ENCODE results near the gene HOXD1.

HOXD1 gene

GRCh38 chr2:176187200-176187898 lies 1.1 kb upstream of the HOXD1 start:
- DNase-seq, result no peak

DNA sequence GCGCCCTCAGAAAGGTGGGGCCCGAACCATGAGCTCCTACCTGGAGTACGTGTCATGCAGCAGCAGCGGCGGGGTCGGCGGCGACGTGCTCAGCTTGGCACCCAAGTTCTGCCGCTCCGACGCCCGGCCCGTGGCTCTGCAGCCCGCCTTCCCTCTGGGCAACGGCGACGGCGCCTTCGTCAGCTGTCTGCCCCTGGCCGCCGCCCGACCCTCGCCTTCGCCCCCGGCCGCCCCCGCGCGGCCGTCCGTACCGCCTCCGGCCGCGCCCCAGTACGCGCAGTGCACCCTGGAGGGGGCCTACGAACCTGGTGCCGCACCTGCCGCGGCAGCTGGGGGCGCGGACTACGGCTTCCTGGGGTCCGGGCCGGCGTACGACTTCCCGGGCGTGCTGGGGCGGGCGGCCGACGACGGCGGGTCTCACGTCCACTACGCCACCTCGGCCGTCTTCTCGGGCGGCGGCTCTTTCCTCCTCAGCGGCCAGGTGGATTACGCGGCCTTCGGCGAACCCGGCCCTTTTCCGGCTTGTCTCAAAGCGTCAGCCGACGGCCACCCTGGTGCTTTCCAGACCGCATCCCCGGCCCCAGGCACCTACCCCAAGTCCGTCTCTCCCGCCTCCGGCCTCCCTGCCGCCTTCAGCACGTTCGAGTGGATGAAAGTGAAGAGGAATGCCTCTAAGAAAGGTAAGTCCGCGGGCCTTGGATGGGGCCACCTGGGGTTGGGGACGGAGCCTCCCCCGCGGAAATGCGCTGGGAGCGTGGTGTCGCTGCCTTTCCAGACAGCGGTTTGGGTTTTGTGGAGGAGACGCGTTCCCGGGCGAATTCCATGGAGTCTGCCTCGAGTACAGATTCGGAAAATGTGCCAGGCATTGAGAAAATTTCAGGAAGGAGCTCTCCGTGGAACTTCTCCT lies 559 bp downstream of the HOXD1 start:
- no peak for DNase-seq

- DNase-seq, result no peak
Observed at GRCh38 chr2:176189681-176190641, 1.5 kb downstream of the HOXD1 start.

DNA sequence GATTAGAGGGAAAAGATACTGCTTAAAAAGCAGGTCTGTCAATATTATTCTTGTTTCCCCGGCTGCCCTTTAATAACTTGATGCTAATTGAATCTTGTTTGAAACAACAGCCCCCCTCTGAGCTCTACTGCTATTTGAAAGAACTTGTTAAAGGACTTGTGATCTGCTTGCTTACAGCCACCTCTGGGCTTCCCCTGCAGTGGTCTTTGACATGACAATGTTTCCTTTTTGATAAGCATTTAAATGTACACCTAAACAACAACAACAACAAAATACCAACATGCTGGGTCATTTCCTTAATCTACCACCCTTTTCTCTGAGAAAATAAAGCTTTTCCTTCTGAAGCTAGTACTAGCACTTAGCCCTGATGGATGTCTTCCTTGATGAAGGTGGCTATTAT lies 3.9 kb downstream of the HOXD1 start:
- no peak for DNase-seq

DNA sequence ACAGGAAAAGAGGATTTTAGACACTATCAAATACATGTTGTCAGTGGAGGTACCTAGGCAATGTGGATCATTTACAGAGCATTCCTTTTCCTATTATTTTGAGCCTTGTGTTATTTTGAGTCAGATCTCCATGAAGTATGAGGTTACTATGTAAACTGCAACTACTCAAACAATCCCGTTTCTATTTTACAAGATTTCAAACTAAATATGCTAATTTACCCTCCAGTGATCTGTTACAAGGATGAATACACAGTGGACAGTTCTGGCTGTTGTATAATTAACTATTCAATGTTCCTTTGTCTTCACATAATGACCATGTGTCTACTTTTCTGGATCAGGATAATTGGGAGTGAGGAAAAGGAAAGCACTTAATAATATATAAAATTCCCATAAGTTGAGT lies 4.6 kb downstream of the HOXD1 start:
- no peak for DNase-seq

- DNase-seq, result no peak
Observed at GRCh38 chr2:176199902-176200301, 11.4 kb downstream of the HOXD1 start.

GRCh38 chr2:176200971-176201370 lies 12.5 kb downstream of the HOXD1 start:
- DNase-seq, result no peak

GRCh38 chr2:176202491-176202890 lies 14.0 kb downstream of the HOXD1 start:
- no peak for DNase-seq

DNA sequence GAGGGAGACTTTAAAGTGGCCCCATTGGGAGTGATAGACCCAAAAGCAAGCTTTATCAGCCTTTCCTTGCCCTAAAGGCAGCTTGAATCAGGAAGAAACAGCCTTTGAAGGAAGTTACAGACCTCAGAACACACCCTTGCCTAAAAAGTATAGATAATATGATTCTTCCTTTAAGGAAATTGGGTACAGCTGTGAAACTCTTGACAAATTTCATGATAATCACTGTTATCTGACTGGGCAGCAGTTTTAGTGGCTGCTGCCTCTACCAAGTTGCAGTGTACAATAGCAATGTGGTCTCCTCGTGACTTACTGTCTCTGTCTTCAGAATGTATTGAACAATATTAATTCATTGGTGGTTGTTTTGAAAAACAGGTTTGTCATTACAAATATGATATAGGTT lies 16.7 kb downstream of the HOXD1 start:
- no peak for DNase-seq

- no peak for DNase-seq
Observed at GRCh38 chr2:176206136-176206535, 17.7 kb downstream of the HOXD1 start.

GRCh38 chr2:176206682-176207081 lies 18.2 kb downstream of the HOXD1 start:
- no peak for DNase-seq

GRCh38 chr2:176211110-176211509 lies 22.6 kb downstream of the HOXD1 start:
- DNase-seq, result no peak

- no peak for DNase-seq
Observed at GRCh38 chr2:176212276-176212675, 23.8 kb downstream of the HOXD1 start.

DNA sequence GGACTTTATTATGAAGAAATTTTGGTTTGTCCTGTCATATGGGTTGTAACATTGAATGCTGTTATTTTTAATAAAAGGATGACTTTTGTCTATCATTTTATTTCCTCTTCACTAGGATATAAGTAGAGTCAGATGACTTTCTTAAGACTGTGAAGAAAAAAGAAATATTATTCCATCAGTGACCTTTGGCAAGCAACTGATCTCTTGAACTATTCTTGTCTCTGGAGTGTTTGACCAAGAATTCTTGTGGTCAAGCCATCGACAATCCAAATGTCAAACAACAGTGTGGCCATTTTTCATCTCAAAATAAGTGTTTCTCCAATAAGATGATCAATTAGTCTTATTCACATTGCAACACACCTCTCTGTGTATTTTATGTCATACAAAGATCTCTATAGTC lies 24.9 kb downstream of the HOXD1 start:
- DNase-seq, result no peak

- DNase-seq, result no peak
Observed at GRCh38 chr2:176227874-176228273, 39.4 kb downstream of the HOXD1 start.

DNA sequence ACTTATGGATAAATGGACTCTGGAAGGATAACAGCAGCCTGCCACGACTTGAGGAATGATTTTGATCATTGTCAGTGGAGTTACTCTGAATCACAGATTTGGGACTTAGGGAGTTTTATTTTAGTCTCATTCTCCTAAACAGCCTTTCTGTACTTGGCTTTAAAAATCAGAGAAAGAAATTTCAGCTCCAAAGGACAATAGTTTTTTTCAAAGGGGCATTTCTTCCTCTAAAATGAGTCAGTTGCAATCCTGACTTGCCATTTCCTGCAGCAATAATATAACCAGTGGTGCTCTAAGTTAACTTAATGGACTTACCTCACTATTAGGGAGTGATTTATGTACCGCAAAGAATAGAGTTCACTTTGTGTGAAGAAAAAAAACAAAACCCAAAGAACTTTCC lies 45.7 kb downstream of the HOXD1 start:
- no peak for DNase-seq

DNA sequence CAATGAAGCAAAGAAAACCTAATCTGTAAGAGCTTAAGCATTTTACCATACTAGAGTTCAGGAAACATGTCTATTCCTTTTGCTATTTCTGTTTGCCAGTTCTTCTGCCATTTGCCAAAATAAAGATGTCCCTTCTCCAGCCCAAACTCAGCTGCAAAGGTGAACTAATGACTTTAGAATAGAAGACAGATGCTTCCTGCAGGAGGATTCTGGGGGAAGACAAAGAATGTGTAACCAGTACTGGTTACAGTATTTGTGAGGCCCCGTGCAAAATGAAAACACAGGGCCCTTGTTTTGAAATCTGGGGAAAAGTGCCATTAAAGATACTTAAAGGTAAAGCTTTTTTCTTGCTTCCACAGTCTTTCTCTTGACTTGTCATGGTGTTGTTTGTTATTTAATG lies 46.5 kb downstream of the HOXD1 start:
- DNase-seq, result no peak

DNA sequence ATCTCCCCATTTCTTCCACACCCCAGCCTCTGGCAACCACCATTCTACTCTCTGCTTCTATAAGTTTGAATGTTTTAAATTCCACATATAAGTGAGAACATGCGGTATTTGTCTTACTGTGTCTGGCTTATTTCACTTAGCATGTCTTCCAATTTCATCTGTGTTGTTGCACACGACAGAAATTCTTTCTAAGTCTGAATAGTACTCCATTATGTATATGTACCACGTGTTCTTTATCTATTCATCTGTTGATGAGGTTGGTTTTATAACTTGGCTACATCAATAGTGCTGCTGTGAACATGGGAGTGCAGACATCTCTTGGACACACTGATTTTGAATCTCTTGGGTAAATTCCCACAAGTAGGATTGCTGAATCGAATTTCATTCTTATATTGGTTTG lies 49.0 kb downstream of the HOXD1 start:
- no peak for DNase-seq

DNA sequence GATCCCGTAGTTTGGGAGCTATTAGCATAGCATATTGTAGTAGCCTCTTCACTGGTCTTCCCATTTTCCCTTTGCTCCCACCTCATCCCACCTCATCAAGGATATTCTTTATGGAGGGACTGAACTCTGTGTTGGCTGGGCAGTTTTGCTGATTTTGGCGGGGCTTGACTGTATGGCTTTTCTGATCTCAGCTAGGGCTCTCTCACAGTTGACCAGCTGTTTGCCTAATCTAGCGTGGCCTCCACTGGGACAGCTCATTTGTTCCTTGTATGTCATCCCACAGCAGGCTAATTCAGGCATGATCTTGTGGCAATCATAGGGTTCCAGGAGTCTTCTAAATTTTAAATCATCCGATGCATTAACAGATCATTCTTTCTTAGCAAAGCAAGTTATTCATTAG lies 50.6 kb downstream of the HOXD1 start:
- no peak for DNase-seq

DNA sequence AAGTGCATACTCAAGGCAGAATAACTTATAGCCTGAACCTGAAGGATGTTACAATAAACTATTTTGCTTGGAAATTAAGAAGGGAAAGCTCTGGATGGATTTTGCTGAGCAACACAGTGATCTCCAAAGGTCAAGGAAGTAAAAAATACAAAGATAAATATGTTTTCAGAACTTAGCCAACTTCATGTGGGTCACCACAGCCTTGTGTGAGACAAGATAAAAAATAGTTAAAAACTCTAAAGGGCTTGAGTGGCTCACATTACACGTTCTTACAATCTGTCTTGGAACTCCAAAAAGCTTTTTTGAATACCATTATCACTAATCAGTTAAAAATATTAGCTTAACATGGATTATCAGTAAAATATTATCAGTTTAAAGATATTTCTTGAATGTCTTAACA lies 51.8 kb downstream of the HOXD1 start:
- no peak for DNase-seq

Measured in stimulated activated CD4-positive, alpha-beta T cell treated with anti-CD3 and anti-CD28 coated beads, Interleukin-4, amount 100 ng/mL, for 1 hour (primary cell).